H1 (cell line): ENCODE measurements around the gene MSANTD4. TPM values are rescaled to one million over a fixed set of nuclear protein-coding genes. Genes with fewer than 3 reads are reported as not detected.

Source experiments
- CHD7 ChIP-seq: fragments of 300-600 bp; sonication (generic); IDR thresholded peaks from 2 replicates; pipeline ENCODE4 v1.7.1; 2012; ENCODE audit warnings: low read length, moderate library complexity, mild to moderate bottlenecking, inconsistent platforms; ENCODE audit not compliant: insufficient replicate concordance
- EZH2 ChIP-seq: fragments of 200-600 bp; sonication (generic); IDR thresholded peaks from 2 replicates; pipeline ENCODE4 v1.7.1; 2012; ENCODE audit warnings: low read depth, mild to moderate bottlenecking, moderate library complexity, low read length, inconsistent platforms; ENCODE audit not compliant: severe bottlenecking
- JUND ChIP-seq: IDR thresholded peaks from 2 replicates; pipeline ENCODE4 v1.6.1; 2011; ENCODE audit warnings: mild to moderate bottlenecking, improper control_type of control experiment, low read length
- MAX ChIP-seq: IDR thresholded peaks from 2 replicates; pipeline ENCODE4 v1.6.1; 2012; ENCODE audit warnings: inconsistent platforms
- RAD21 ChIP-seq, 2 experiments: IDR thresholded peaks in 1 of 2; conservative IDR thresholded peaks in 1 of 2; 2 replicates each; pipeline ENCODE4 v1.6.1; 2011; ENCODE audit warnings: low read depth in 2 of 2, low read length in 2 of 2, improper control_type of control experiment in 1 of 2, inconsistent platforms in 1 of 2, mild to moderate bottlenecking in 1 of 2, moderate library complexity in 1 of 2
- polyA plus RNA-seq, 7 experiments: library from polyadenylated mRNA; depleted of rRNA in 3 of 7; stranded (reverse) in 5 of 7; unstranded in 2 of 7; fragments of >200 nt in 5 of 7; fragments of 200-250 nt in 2 of 7; gene quantifications; 1 replicate in 5 of 7; 2 replicates in 1 of 7; 4 replicates in 1 of 7; pipeline versions ENCODE4 v1.2.1 to v1.2.3, GENCODE V29; 2011 to 2013; ENCODE audit warnings: missing spikeins in 2 of 7, mixed read lengths in 2 of 7
- total RNA-seq: library from RNA; stranded (reverse); fragmentation: NEBNext Ultra II Directional; extraction: Animal tissue kit (Norgen Biotek cat#: 25700); gene quantifications from 2 replicates; pipeline ENCODE4 v1.2.1, GENCODE V29; 2021

MSANTD4 gene
- total and polyA plus RNA-seq, 2 of the 8 experiments (the other 6 are each of a cell fraction or from before 2014, with no cell fraction given): 5.1 to 21.9 TPM

DNA sequence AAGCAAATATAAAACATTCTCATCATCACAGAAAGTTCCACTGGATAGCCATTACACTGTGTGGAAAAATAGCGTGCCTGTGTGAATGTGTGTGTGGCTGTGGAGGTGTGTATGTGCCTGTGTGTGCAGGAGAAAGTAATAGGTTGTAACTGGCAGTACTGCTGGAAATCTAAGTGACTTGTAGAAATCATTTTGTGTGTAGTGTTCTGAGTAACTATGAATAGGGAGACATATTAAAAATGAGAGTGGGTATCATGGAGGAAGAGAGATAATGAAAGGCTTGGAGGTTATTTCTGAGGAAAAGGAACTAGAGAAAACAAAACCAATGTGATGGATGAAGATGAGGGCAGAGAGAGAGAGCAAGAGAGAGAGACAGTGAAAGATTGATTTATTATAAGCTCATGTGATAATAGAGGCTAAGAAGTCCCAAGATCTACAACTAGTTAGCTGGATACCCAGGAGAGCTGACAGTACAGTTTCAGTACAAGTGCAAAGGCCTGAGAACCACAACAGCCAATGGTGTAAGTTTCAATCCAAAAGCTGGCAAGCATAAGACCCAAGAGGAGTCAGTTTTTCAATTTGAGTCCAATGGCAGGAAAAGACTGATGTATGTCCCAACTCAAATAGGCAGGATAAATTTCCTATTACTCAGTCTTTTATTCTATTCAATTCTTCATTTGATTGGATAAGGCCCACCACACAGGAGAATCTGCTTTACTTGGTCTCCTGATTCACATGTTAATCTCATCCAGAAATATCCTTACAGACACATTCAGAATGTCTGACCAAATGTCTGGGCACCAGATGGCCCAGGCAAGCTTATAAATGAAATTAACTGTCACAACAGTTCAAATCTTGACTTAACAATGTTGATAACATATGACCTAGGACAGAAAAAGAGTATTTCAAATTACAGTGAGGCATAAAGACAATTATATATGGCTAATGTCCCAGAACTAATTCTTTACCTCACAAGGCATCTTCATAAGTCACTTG lies 40.2 kb upstream of the MSANTD4 start (continued):
- TF ChIP-seq JUND (no peak), MAX (no peak), CHD7 (no peak), EZH2 (no peak), RAD21 (IDR thresholded peaks at IDR 0.05 in 1 of 2, conservative IDR thresholded peaks at IDR 0.05 in 1 of 2; ENCODE audit: low read depth in 2 of 2, low read length in 2 of 2) (no peak)
